ENCODE data around the gene NDUFV2. TPM values are rescaled to one million over a fixed set of nuclear protein-coding genes. Genes with fewer than 3 reads are reported as not detected.

Gene NDUFV2
- total RNA-seq, 1 donor from 2014 or later: 80.5 TPM

DNA sequence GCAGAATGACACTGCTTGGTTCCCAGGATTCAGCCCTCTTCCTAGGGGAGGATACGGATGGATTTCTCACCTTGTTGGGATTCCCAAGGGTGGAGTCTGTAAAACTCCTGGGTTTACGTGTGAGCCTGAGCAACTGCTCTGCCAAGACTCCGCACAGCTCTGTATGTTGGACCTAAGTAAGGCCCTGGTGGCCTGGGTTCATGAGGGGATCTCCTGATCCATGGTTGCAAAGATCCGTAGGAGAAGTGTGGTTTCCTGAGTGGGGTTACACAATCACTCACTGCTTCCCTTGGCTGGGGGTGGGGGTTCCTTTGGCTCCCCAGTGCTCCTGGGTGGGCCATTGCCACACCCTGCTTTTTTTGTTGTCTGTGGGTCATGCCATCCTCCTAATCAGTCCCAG is 71.8 kb downstream of the NDUFV2 start:
- no peak overlapping the region for H3K4me3 Mint-ChIP-seq (ENCODE audit: unreplicated experiment)
- DNase-seq (ENCODE audit: low spot score): no peak
- no peaks in the 10 kb centered on the region for H3K36me3 Mint-ChIP-seq (ENCODE audit: low read depth)
- no peak for TF ChIP-seq CTCF (IDR thresholded peaks at IDR 0.05)
- no peak overlapping the region for H3K27ac Mint-ChIP-seq (ENCODE audit: unreplicated experiment)
- peaks cover 6% of the 10 kb centered on the region for H3K4me1 Mint-ChIP-seq (ENCODE audit: low read depth)
- no peaks in the 10 kb centered on the region for H3K27me3 Mint-ChIP-seq (ENCODE audit: low read depth)
- peaks cover 3% of the 10 kb centered on the region for H3K9me3 Mint-ChIP-seq (ENCODE audit: low read depth)

DNA sequence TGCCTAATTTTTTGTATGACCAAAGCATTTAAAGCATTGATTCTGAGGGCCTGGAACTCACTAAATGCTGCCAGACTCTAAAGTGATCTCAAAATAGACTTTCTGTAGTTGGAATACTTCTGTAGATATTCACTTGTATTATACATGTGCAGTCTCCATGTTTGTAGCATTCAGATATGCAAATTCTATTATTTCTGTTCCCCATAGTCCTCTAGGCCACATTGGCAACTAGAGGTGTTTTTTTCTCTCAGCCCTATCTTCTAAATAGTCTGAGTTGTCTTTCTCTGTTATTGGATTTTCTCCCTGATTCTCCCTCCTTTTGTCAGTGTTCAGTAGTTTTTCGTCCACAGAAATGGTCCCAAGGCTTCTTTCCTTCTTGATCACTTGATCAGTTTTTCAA is 72.6 kb downstream of the NDUFV2 start:
- no peak for DNase-seq (ENCODE audit: low spot score)
- TF ChIP-seq CTCF (IDR thresholded peaks at IDR 0.05): no peak
- Mint-ChIP-seq H3K9me3 (ENCODE audit: low read depth) (peaks cover 3% of the 10 kb centered on the region), H3K27ac (ENCODE audit: unreplicated experiment) (no peak overlapping the region), H3K27me3 (ENCODE audit: low read depth) (no peaks in the 10 kb centered on the region), H3K36me3 (ENCODE audit: low read depth) (no peaks in the 10 kb centered on the region), H3K4me1 (ENCODE audit: low read depth) (peaks cover 6% of the 10 kb centered on the region), H3K4me3 (ENCODE audit: unreplicated experiment) (no peak overlapping the region)

DNA sequence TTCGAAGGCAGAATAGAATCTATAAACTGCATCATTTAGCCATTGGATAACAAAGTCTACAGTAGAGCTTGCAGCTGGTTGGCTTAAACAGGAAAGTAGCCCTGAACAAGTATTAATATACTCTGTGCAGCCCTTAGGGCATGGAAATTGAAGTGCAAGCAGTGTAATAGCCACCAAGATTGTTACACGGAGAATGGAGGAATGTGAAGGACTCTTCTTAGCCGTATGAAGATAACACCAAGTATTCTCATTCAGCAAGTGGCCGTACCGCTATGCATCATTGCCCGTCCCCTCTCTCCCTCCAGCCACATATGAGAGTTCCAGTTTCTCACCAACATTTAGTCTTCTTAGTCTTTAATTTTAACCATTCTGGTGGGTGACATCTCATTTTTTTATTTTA is 74.5 kb downstream of the NDUFV2 start:
- Mint-ChIP-seq H3K4me1 (ENCODE audit: low read depth) (peaks cover 6% of the 10 kb centered on the region), H3K27ac (ENCODE audit: unreplicated experiment) (no peak overlapping the region), H3K36me3 (ENCODE audit: low read depth) (no peaks in the 10 kb centered on the region), H3K27me3 (ENCODE audit: low read depth) (no peaks in the 10 kb centered on the region), H3K4me3 (ENCODE audit: unreplicated experiment) (no peak overlapping the region), H3K9me3 (ENCODE audit: low read depth) (no peaks in the 10 kb centered on the region)
- TF ChIP-seq CTCF (IDR thresholded peaks at IDR 0.05): no peak
- DNase-seq (ENCODE audit: low spot score): no peak

DNA sequence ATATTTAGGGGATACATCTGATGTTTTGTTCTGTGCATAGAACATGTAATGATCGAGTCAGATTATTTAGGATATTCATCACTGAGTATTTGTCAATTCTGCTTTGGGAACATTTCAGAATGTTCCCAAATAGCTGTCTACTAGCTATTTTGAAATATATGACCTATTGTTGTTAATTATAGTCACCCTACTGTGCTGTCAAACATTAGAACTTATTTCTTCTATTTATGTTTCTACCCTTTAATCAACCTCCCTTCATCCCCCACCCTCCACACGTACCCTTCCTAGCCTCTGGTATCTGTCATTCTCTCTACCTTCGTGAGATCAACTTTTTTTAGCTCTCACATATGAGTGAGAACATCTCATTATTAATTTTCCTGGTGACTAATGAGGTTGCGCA is 75.0 kb downstream of the NDUFV2 start:
- no peak overlapping the region for H3K27ac Mint-ChIP-seq (ENCODE audit: unreplicated experiment)
- no peaks in the 10 kb centered on the region for H3K9me3 Mint-ChIP-seq (ENCODE audit: low read depth)
- no peaks in the 10 kb centered on the region for H3K27me3 Mint-ChIP-seq (ENCODE audit: low read depth)
- DNase-seq (ENCODE audit: low spot score): no peak
- H3K4me1 Mint-ChIP-seq (ENCODE audit: low read depth): peaks cover 6% of the 10 kb centered on the region
- TF ChIP-seq CTCF (IDR thresholded peaks at IDR 0.05): no peak
- no peaks in the 10 kb centered on the region for H3K36me3 Mint-ChIP-seq (ENCODE audit: low read depth)
- H3K4me3 Mint-ChIP-seq (ENCODE audit: unreplicated experiment): no peak overlapping the region

DNA sequence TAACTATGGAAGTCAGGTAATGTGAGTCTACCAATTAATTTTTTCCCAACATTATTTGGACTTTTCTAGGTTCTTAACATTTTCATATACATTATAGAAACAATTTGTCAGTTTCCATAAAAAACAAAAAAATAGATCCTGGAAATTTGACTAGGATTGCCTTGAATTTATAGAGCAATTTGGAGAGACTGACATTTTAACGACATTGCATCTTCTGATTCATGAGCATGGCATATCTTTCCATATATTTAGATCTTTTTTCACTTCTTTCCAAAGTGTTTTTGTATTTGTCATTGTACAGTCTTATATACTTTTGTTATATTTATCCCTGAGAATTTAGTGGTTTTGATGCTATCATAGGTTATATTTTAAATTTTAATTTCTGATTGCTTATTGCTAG is 76.1 kb downstream of the NDUFV2 start:
- no peak for DNase-seq (ENCODE audit: low spot score)
- peaks cover 8% of the 10 kb centered on the region for H3K36me3 Mint-ChIP-seq (ENCODE audit: low read depth)
- H3K27ac Mint-ChIP-seq (ENCODE audit: unreplicated experiment): no peak overlapping the region
- no peak for TF ChIP-seq CTCF (IDR thresholded peaks at IDR 0.05)
- no peaks in the 10 kb centered on the region for H3K27me3 Mint-ChIP-seq (ENCODE audit: low read depth)
- no peak overlapping the region for H3K4me3 Mint-ChIP-seq (ENCODE audit: unreplicated experiment)
- peaks cover 8% of the 10 kb centered on the region for H3K9me3 Mint-ChIP-seq (ENCODE audit: low read depth)
- H3K4me1 Mint-ChIP-seq (ENCODE audit: low read depth): peaks cover 6% of the 10 kb centered on the region
